HepG2 (cell line): ENCODE results near the gene TSPAN9. TPM values are rescaled to one million over a fixed set of nuclear protein-coding genes. Genes with fewer than 3 reads are reported as not detected.

Experiments used
- ATAC-seq: fragments of 200-7000 bp; cut with Tn5 transposase; 3 replicates; pipeline ENCODE4 v1.9.1; 2020; ENCODE audit warnings: mild to moderate bottlenecking, moderate library complexity
- BruUV-seq: library from RNA; stranded (reverse); fragments of 400-500 nt; replicated peaks from 2 replicates; lab custom pipeline; 2021; lab: Mats Ljungman, UMichigan
- CTCF ChIA-PET: fragments of 300-600 bp; formaldehyde crosslinking; extraction: SDS; loops from one replicate; lab custom pipeline; 2021; ENCODE audit warnings: low total read pairs, inconsistent platforms, low intra/inter-chr PET ratio; lab: Yijun Ruan, JAX
- POLR2A ChIA-PET: fragments of 350-600 bp; sonication (Branson Sonifier 250); formaldehyde crosslinking; loops from one replicate; lab custom pipeline; 2020; ENCODE audit warnings: antibody characterized with exemption, inconsistent platforms; lab: Yijun Ruan, JAX
- DNase-seq: peaks from one replicate; pipeline ENCODE4 v3.0.0-alpha.2; 2015; ENCODE audit warnings: low spot score
- FAIRE-seq: peaks from 3 replicates; lab custom pipeline; 2011; peaks lifted over from hg19 to GRCh38; lab: Jason Lieb, UNC
- H2AFZ ChIP-seq: one replicate; pipeline ENCODE4 v1.6.1; 2011; ENCODE audit warnings: low read length, inconsistent platforms
- H3K27ac ChIP-seq: fragments of 300-600 bp; 3 replicates; pipeline ENCODE4 v1.8.0; 2011; ENCODE audit warnings: mixed run types, mild to moderate bottlenecking, mixed read lengths, low read length, inconsistent platforms; ENCODE audit not compliant: insufficient read depth; ENCODE audit errors: extremely low read length
- H3K27me3 ChIP-seq, 2 experiments: fragments of 200-600 bp in 1 of 2; 2 replicates in 1 of 2; 3 replicates in 1 of 2; pipeline versions ENCODE4 v1.6.0 to v1.8.0; 2011; ENCODE audit warnings: low read length in 2 of 2, mild to moderate bottlenecking in 2 of 2, moderate library complexity in 2 of 2, inconsistent platforms in 1 of 2; ENCODE audit not compliant: insufficient read depth in 2 of 2, control insufficient read depth in 1 of 2
- H3K36me3 ChIP-seq, 2 experiments: fragments of 200-600 bp in 1 of 2; replicated peaks in 1 of 2; 2 replicates in 1 of 2; 3 replicates in 1 of 2; pipeline versions ENCODE4 v1.5.1 to v1.8.0; 2011; ENCODE audit warnings: low read length in 2 of 2, inconsistent platforms in 1 of 2; ENCODE audit not compliant: insufficient read depth in 2 of 2, control insufficient read depth in 1 of 2
- H3K4me1 ChIP-seq: 2 replicates; pipeline ENCODE4 v1.5.1; 2012; ENCODE audit warnings: low read length, inconsistent platforms; ENCODE audit not compliant: insufficient read depth
- H3K4me2 ChIP-seq: 2 replicates; pipeline ENCODE4 v1.6.0; 2011; ENCODE audit warnings: low read depth, low read length, inconsistent platforms
- H3K4me3 ChIP-seq, 3 experiments: fragments of 200-600 bp in 1 of 3; sonication (generic), shearing (Covaris generic) in 1 of 3; replicated peaks in 1 of 3; 2 replicates each; pipeline ENCODE4 v1.5.1; 2011 to 2016; ENCODE audit warnings: low read length in 3 of 3, inconsistent platforms in 2 of 3, low read depth in 2 of 3, mild to moderate bottlenecking in 2 of 3, control low read depth in 1 of 3, mixed read lengths in 1 of 3; ENCODE audit not compliant: insufficient read depth in 1 of 3
- H3K79me2 ChIP-seq: one replicate; pipeline ENCODE4 v1.6.1; 2011; ENCODE audit warnings: low read length, inconsistent platforms; ENCODE audit not compliant: insufficient read depth
- H3K9ac ChIP-seq: 2 replicates; pipeline ENCODE4 v1.6.0; 2011; ENCODE audit warnings: mild to moderate bottlenecking, low read depth, low read length, inconsistent platforms; ENCODE audit not compliant: insufficient read depth
- H3K9me3 ChIP-seq: 2 replicates; pipeline ENCODE4 v1.5.1; 2012; ENCODE audit warnings: mild to moderate bottlenecking, low read length
- H4K20me1 ChIP-seq: 2 replicates; pipeline ENCODE4 v1.6.0; 2011; ENCODE audit warnings: inconsistent platforms, mild to moderate bottlenecking, low read length, moderate library complexity; ENCODE audit not compliant: insufficient read depth
- CCAR2 ChIP-seq: fragments of 200-400 bp; formaldehyde crosslinking; optimal IDR thresholded peaks from 2 replicates; pipeline ENCODE3; 2018; ENCODE audit warnings: low read depth, mild to moderate bottlenecking, low read length, moderate library complexity
- CENPBD1 ChIP-seq: sonication (generic); formaldehyde crosslinking; IDR thresholded peaks from 2 replicates; pipeline ENCODE4 v1.8.0; 2022; ENCODE audit warnings: missing genetic modification reagents, low read depth, mild to moderate bottlenecking, borderline replicate concordance
- IRX3 ChIP-seq: sonication (generic); formaldehyde crosslinking; IDR thresholded peaks from 2 replicates; pipeline ENCODE4 v1.8.1; 2023; ENCODE audit warnings: mild to moderate bottlenecking, low read depth, missing genetic modification reagents, borderline replicate concordance
- NAIF1 ChIP-seq: sonication (generic); formaldehyde crosslinking; IDR thresholded peaks from 2 replicates; pipeline ENCODE4 v1.5.0; 2020; ENCODE audit warnings: mild to moderate bottlenecking, missing genetic modification reagents, borderline replicate concordance
- PLSCR1 ChIP-seq: sonication (generic); formaldehyde crosslinking; IDR thresholded peaks from 2 replicates; pipeline ENCODE4 v1.5.0; 2020; ENCODE audit warnings: missing genetic modification reagents, mild to moderate bottlenecking, borderline replicate concordance
- TRAFD1 ChIP-seq: sonication (generic); formaldehyde crosslinking; IDR thresholded peaks from 2 replicates; pipeline ENCODE4 v1.5.1; 2020; ENCODE audit warnings: missing genetic modification reagents, mild to moderate bottlenecking, borderline replicate concordance
- ZBTB7A ChIP-seq: sonication (generic); formaldehyde crosslinking; IDR thresholded peaks from 2 replicates; pipeline ENCODE4 v1.8.0; 2022; ENCODE audit warnings: mild to moderate bottlenecking, missing genetic modification reagents
- ZFP37 ChIP-seq: sonication (generic); formaldehyde crosslinking; IDR thresholded peaks from 2 replicates; pipeline ENCODE4 v1.4.0; 2020; ENCODE audit warnings: missing genetic modification reagents, borderline replicate concordance
- ZKSCAN1 ChIP-seq: fragments of 150-350 bp; IDR thresholded peaks from 2 replicates; pipeline ENCODE4 v1.6.1; 2014; ENCODE audit warnings: low read length
- ZNF317 ChIP-seq: sonication (generic); formaldehyde crosslinking; IDR thresholded peaks from 2 replicates; pipeline ENCODE4 v1.5.0; 2020; ENCODE audit warnings: mild to moderate bottlenecking, missing genetic modification reagents
- ZNF34 ChIP-seq: sonication (generic); formaldehyde crosslinking; IDR thresholded peaks from 2 replicates; pipeline ENCODE4 v1.4.0; 2020; ENCODE audit warnings: mild to moderate bottlenecking, missing genetic modification reagents, borderline replicate concordance
- ZNF670 ChIP-seq: sonication (generic); formaldehyde crosslinking; IDR thresholded peaks from 2 replicates; pipeline ENCODE4 v1.8.0; 2022; ENCODE audit warnings: mild to moderate bottlenecking, missing genetic modification reagents, borderline replicate concordance
- ZNF678 ChIP-seq: sonication (generic); formaldehyde crosslinking; IDR thresholded peaks from 2 replicates; pipeline ENCODE4 v1.4.0; 2020; ENCODE audit warnings: mild to moderate bottlenecking, missing genetic modification reagents
- WGBS: methylation state at CpG from one replicate; pipeline ENCODE4 v1.1.6; 2017; ENCODE audit warnings: low lambda C conversion rate; 5-methylcytosine and 5-hydroxymethylcytosine counted together
- in situ Hi-C: cut with HindIII; loops from 2 replicates; pipeline ENCODE4 v1.10.0; 2017; ENCODE audit warnings: low pct_unique_long_range_greater_than_20kb; ENCODE audit not compliant: extremely low pct_ligation_motif_present
- intact Hi-C: fragments of 100-400 bp; cut with micrococcal nuclease; formaldehyde crosslinking; loops from one replicate; pipeline ENCODE4 v1.10.0; 2022; ENCODE audit not compliant: unreplicated experiment
- polyA plus RNA-seq, 8 experiments: library from polyadenylated mRNA; depleted of rRNA in 3 of 8; stranded (reverse) in 7 of 8; unstranded in 1 of 8; fragments of >200 nt; fragmentation: Illumina TruSeq in 4 of 8; extraction: Trizol in 4 of 8; gene quantifications; 2 replicates each; pipeline versions ENCODE4 v1.2.1 to v1.2.3, GENCODE V29; 2011 to 2016; ENCODE audit warnings: low read depth in 4 of 8, missing spikeins in 1 of 8, mixed read lengths in 1 of 8; ENCODE audit not compliant: insufficient read depth in 1 of 8
- total RNA-seq, 5 experiments: library from RNA; depleted of rRNA; stranded (reverse); fragments of >200 nt; fragmentation: Illumina TruSeq; extraction: Trizol; gene quantifications; 2 replicates each; pipeline ENCODE4 v1.2.3, GENCODE V29; 2016; ENCODE audit warnings: low read depth in 1 of 5

The TSPAN9 gene
- total and polyA plus RNA-seq, 2 of the 13 experiments (the other 11 are each of a cell fraction or from before 2014, with no cell fraction given): 18.1 to 42.3 TPM

DNA sequence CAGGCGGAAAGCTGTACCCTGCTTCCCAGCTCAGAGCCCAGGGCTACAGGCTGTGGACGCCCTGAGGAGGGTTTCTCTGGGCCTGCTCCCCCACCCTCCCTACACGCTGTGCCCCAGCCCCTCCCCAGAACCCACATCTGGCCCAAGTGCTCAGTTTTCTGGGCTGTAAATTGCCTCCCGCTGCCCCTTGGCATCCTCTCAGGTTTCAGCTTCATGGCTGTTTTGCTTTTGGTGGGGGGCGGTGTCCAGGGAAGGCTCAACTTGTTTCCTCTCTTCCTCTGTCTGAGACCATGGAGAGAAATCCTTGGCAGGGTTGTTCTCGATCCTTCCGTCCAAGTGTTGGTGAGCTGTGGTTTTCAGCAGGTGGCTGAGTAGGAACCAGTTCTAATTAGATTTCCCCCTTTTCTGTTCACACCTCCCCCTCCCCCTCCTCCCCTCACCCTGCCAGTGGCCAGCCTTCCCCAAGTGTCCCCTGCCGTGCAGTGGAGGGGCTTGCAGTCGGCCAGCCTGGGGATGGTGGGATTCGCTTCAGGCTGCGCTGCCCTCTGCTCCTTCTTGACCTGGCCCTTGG lies 61.8 kb downstream of the TSPAN9 start (continued):
- no peak for TF ChIP-seq CCAR2
- TF ChIP-seq ZNF670 (CRISPR knock-in tag): no peak
- no peak for TF ChIP-seq ZKSCAN1
- no peak for TF ChIP-seq NAIF1
- TF ChIP-seq ZNF34: no peak
- TF ChIP-seq PLSCR1: no peak
- TF ChIP-seq ZNF678: no peak
- TF ChIP-seq, all 625 proteins: peak for 0

- no peak overlapping the region for H3K4me2 ChIP-seq
- BruUV-seq: no TSS peak
- ATAC-seq: no peak
- CTCF ChIA-PET: no interaction called here
- H3K9me3 ChIP-seq: no peaks in the 10 kb centered on the region
- FAIRE-seq: no peak
- H4K20me1 ChIP-seq: peaks cover 22% of the 10 kb centered on the region
- H3K4me1 ChIP-seq: no peaks in the 10 kb centered on the region
- no peak for DNase-seq
- TF ChIP-seq ZFP37 (CRISPR knock-in tag) (no peak), ZBTB7A (CRISPR knock-in tag) (no peak), IRX3 (CRISPR knock-in tag) (no peak), ZNF317 (no peak), TRAFD1 (CRISPR knock-in tag) (no peak), CENPBD1 (CRISPR knock-in tag) (no peak), CCAR2 (no peak)
- H3K4me3 ChIP-seq: no peak overlapping the region
- no peaks in the 10 kb centered on the region for H3K27me3 ChIP-seq
- H2AFZ ChIP-seq: no peak overlapping the region
- H3K79me2 ChIP-seq: peaks cover 2% of the 10 kb centered on the region
- 94% methylated on average over 8 of the region's 9 CpGs for WGBS
- in situ Hi-C loops: loop anchor here (5.0 kb wide), 1 partner anchor 63 kb away; no protein-coding TSS in a partner anchor
- intact Hi-C loops: no loop called here
- peaks cover 0 to 3% of the 10 kb centered on the region in 2 experiments; a peak in 2 of 5 replicates for H3K36me3 ChIP-seq
- no peak overlapping the region for H3K9ac ChIP-seq
- H3K27ac ChIP-seq: no peak overlapping the region
- POLR2A ChIA-PET: no interaction called here
Observed at GRCh38 chr12:3139760-3140159, 62.6 kb downstream of the TSPAN9 start.
